ENCODE data around the gene STX11.

DNA sequence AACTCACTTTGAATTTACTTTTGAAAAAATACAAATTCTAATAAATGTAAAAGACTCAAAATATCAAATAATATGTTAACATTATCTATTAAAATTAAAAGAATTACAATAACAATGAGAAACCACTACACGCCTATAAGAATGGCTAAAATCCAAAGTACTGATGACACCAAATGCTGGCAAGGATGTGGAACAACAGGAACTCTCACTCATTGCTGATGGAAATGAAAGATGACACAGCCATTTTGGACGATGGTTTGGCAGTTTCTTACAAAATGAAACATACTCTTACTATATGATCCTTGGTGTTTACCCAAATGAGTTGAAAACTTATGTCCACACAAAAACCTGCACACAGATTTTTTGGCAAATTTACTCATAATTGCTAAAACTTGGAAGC lies 15.6 kb upstream of the STX11 start:
- no peak for TF ChIP-seq ZNF263 (CRISPR knock-in tag; IDR thresholded peaks at IDR 0.05; ENCODE audit: low read depth)
- TF ChIP-seq, protein P1, sequence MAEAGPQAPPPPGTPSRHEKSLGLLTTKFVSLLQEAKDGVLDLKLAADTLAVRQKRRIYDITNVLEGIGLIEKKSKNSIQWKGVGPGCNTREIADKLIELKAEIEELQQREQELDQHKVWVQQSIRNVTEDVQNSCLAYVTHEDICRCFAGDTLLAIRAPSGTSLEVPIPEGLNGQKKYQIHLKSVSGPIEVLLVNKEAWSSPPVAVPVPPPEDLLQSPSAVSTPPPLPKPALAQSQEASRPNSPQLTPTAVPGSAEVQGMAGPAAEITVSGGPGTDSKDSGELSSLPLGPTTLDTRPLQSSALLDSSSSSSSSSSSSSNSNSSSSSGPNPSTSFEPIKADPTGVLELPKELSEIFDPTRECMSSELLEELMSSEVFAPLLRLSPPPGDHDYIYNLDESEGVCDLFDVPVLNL (CRISPR knock-in tag; IDR thresholded peaks at IDR 0.05; ENCODE audit: borderline replicate concordance, low read depth), result no peak
- no peak for TF ChIP-seq MXD4 (CRISPR knock-in tag; IDR thresholded peaks at IDR 0.05; ENCODE audit: borderline replicate concordance)
- TF ChIP-seq, protein P2, sequence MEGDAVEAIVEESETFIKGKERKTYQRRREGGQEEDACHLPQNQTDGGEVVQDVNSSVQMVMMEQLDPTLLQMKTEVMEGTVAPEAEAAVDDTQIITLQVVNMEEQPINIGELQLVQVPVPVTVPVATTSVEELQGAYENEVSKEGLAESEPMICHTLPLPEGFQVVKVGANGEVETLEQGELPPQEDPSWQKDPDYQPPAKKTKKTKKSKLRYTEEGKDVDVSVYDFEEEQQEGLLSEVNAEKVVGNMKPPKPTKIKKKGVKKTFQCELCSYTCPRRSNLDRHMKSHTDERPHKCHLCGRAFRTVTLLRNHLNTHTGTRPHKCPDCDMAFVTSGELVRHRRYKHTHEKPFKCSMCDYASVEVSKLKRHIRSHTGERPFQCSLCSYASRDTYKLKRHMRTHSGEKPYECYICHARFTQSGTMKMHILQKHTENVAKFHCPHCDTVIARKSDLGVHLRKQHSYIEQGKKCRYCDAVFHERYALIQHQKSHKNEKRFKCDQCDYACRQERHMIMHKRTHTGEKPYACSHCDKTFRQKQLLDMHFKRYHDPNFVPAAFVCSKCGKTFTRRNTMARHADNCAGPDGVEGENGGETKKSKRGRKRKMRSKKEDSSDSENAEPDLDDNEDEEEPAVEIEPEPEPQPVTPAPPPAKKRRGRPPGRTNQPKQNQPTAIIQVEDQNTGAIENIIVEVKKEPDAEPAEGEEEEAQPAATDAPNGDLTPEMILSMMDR (IDR thresholded peaks at IDR 0.05), result no peak
- TF ChIP-seq, protein P3, sequence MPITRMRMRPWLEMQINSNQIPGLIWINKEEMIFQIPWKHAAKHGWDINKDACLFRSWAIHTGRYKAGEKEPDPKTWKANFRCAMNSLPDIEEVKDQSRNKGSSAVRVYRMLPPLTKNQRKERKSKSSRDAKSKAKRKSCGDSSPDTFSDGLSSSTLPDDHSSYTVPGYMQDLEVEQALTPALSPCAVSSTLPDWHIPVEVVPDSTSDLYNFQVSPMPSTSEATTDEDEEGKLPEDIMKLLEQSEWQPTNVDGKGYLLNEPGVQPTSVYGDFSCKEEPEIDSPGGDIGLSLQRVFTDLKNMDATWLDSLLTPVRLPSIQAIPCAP (CRISPR knock-in tag; IDR thresholded peaks at IDR 0.05), result no peak
- no peak for TF ChIP-seq FOXK1 (CRISPR knock-in tag; IDR thresholded peaks at IDR 0.05)
- TF ChIP-seq, protein P4, sequence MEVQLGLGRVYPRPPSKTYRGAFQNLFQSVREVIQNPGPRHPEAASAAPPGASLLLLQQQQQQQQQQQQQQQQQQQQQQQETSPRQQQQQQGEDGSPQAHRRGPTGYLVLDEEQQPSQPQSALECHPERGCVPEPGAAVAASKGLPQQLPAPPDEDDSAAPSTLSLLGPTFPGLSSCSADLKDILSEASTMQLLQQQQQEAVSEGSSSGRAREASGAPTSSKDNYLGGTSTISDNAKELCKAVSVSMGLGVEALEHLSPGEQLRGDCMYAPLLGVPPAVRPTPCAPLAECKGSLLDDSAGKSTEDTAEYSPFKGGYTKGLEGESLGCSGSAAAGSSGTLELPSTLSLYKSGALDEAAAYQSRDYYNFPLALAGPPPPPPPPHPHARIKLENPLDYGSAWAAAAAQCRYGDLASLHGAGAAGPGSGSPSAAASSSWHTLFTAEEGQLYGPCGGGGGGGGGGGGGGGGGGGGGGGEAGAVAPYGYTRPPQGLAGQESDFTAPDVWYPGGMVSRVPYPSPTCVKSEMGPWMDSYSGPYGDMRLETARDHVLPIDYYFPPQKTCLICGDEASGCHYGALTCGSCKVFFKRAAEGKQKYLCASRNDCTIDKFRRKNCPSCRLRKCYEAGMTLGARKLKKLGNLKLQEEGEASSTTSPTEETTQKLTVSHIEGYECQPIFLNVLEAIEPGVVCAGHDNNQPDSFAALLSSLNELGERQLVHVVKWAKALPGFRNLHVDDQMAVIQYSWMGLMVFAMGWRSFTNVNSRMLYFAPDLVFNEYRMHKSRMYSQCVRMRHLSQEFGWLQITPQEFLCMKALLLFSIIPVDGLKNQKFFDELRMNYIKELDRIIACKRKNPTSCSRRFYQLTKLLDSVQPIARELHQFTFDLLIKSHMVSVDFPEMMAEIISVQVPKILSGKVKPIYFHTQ (CRISPR knock-in tag; IDR thresholded peaks at IDR 0.05), result no peak
